Ovary (tissue), 9 donors: ENCODE measurements around the gene C2CD2L. TPM values are rescaled to one million over a fixed set of nuclear protein-coding genes. Genes with fewer than 3 reads are reported as not detected.

Experiments
- DNase-seq, 5 donors: peaks; one replicate each; pipeline ENCODE4 v3.0.0-alpha.2; 2019 to 2020
- H3K27ac ChIP-seq, 2 donors: fragments of 200-600 bp; one replicate each; pipeline versions ENCODE4 v1.5.1 to v1.8.0; 2019 to 2022
- H3K27me3 ChIP-seq: fragments of 200-600 bp; one replicate; pipeline ENCODE4 v1.8.0; 2022
- H3K36me3 ChIP-seq: fragments of 200-600 bp; sonication (generic); one replicate; pipeline ENCODE4 v1.5.1; 2019
- H3K4me1 ChIP-seq: one replicate; pipeline ENCODE4 v1.8.1; 2013; ENCODE audit warnings: mild to moderate bottlenecking, moderate library complexity; ENCODE audit not compliant: insufficient read depth
- H3K4me3 ChIP-seq: fragments of 200-600 bp; sonication (generic); one replicate; pipeline ENCODE4 v1.5.1; 2017
- H3K9me3 ChIP-seq, 2 donors: fragments of 200-600 bp in 1 of 2; sonication (generic) in 1 of 2; one replicate each; pipeline versions ENCODE4 v1.5.1 to v1.8.1; 2013 to 2019; ENCODE audit warnings: mild to moderate bottlenecking in 1 of 2, moderate library complexity in 1 of 2
- CTCF ChIP-seq, 3 donors: fragments of 450-650 bp in 2 of 3; fragments of 200-600 bp in 1 of 3; IDR thresholded peaks; one replicate each; pipeline versions ENCODE4 v1.5.1 to v1.8.0; 2016 to 2022; ENCODE audit warnings: antibody characterized with exemption in 3 of 3, mild to moderate bottlenecking in 1 of 3
- EP300 ChIP-seq: sonication (generic); formaldehyde crosslinking; IDR thresholded peaks from one replicate; pipeline ENCODE4 v1.6.1; 2017; ENCODE audit warnings: antibody characterized with exemption
- POLR2A ChIP-seq: fragments of 450-650 bp; IDR thresholded peaks from one replicate; pipeline ENCODE4 v1.6.1; 2017; ENCODE audit warnings: antibody characterized with exemption, mild to moderate bottlenecking, moderate library complexity
- WGBS, 3 donors: extraction: QIAGEN DNeasy Blood & Tissue Kit in 1 of 3; methylation state at CpG; one replicate each; pipeline versions ENCODE4 v1.1.5 to v1.1.7; 2013 to 2017; 5-methylcytosine and 5-hydroxymethylcytosine counted together
- intact Hi-C, 4 donors: fragments of 100-400 bp; cut with DNase I; formaldehyde crosslinking; loops; one replicate each; pipeline versions ENCODE4 v1.11.0 to v1.15.1; 2022 to 2023
- polyA plus RNA-seq, 2 donors: library from polyadenylated mRNA; stranded (reverse); fragments of 200-250 nt in 1 of 2; fragments of 350-450 nt in 1 of 2; fragmentation: Illumina TruSeq in 1 of 2; extraction: RNeasy Lipid Tissue Mini Kit (QIAGEN cat#74804) in 1 of 2; gene quantifications; one replicate each; pipeline ENCODE4 v1.2.3, GENCODE V29; 2013 to 2014
- total RNA-seq, 7 donors: library from RNA; depleted of rRNA in 2 of 7; stranded (reverse); fragments of >200 nt in 2 of 7; fragmentation: NEBNext Ultra II Directional in 3 of 7; extraction: Animal tissue kit (Norgen Biotek cat#: 25700) in 3 of 7; gene quantifications; one replicate each; pipeline versions ENCODE4 v1.1.0 to v1.2.4, GENCODE V29; 2016 to 2023
- donor health status: DM: no; HTN: no; CAD: no; lungs with moderate emphysema.
- donor health status: DM: no; HTN: no; CAD: no.
- donor health status: Bipolar disorder and iron deficiency.
- donor health status: DM: yes; HTN: yes; CAD: no.
- donor health status: DM: no; HTN: no; CAD: no.
- donor health status: DM: yes; HTN: yes; CAD: no.

C2CD2L gene
- total and polyA plus RNA-seq, 9 donors = 2.8 to 13.6 (median 6.9) TPM

GRCh38 chr11:119115484-119116234 lies 8.5 kb downstream of the C2CD2L start:
- TF ChIP-seq POLR2A (no peak), CTCF (IDR thresholded peaks at IDR 0.05) (no peak), EP300 (no peak)
- Histone ChIP-seq H3K36me3 (no peaks in the 10 kb centered on the region), H3K4me1 (peaks cover 2% of the 10 kb centered on the region), H3K9me3 (no peaks in the 10 kb centered on the region), H3K27ac (no peak overlapping the region), H3K4me3 (no peak overlapping the region), H3K27me3 (no peaks in the 10 kb centered on the region)
- no peak for DNase-seq
- 65 to 69% (median 66%) methylated on average over 24 of the region's 24 CpGs for WGBS, 3 donors
- intact Hi-C loops = no loop called here

GRCh38 chr11:119116235-119116594 lies 9.1 kb downstream of the C2CD2L start:
- Histone ChIP-seq H3K27ac (no peak overlapping the region), H3K4me3 (no peak overlapping the region), H3K27me3 (no peaks in the 10 kb centered on the region), H3K4me1 (peaks cover 2% of the 10 kb centered on the region), H3K9me3 (no peaks in the 10 kb centered on the region), H3K36me3 (no peaks in the 10 kb centered on the region)
- intact Hi-C loops = no loop called here
- no peak for DNase-seq
- TF ChIP-seq POLR2A = no peak
- no peak for TF ChIP-seq CTCF (IDR thresholded peaks at IDR 0.05)
- TF ChIP-seq EP300 = no peak
- WGBS, 3 donors = 78 to 89% (median 82%) methylated on average over 10 of the region's 10 CpGs

- Histone ChIP-seq H3K4me3 (no peak overlapping the region), H3K27me3 (no peaks in the 10 kb centered on the region), H3K9me3 (no peaks in the 10 kb centered on the region), H3K36me3 (no peaks in the 10 kb centered on the region), H3K4me1 (peaks cover 2% of the 10 kb centered on the region), H3K27ac (no peak overlapping the region)
- no peak for DNase-seq
- no peak for TF ChIP-seq POLR2A
- TF ChIP-seq EP300 = no peak
- TF ChIP-seq CTCF (IDR thresholded peaks at IDR 0.05) = no peak
- 63 to 65% (median 64%) methylated on average over 5 of the region's 5 CpGs for WGBS, 3 donors
- intact Hi-C loops = no loop called here
Measured at GRCh38 chr11:119116601-119117000, 9.5 kb downstream of the C2CD2L start.

GRCh38 chr11:119117004-119117706 lies 10.0 kb downstream of the C2CD2L start:
- 85 to 92% (median 90%) methylated on average over 3 of the region's 3 CpGs for WGBS, 3 donors

More at GRCh38 chr11:119117004-119117706, 10.0 kb downstream of the C2CD2L start:
- Histone ChIP-seq H3K4me1 (peaks cover 4% of the 10 kb centered on the region), H3K4me3 (no peak overlapping the region), H3K9me3 (no peaks in the 10 kb centered on the region), H3K27me3 (no peaks in the 10 kb centered on the region), H3K27ac (no peak overlapping the region), H3K36me3 (no peaks in the 10 kb centered on the region)
- intact Hi-C loops = no loop called here
- DNase-seq = no peak
- TF ChIP-seq POLR2A (no peak), CTCF (IDR thresholded peaks at IDR 0.05) (no peak), EP300 (no peak)
